Left ventricle myocardium superior (tissue), 1 donor: ENCODE measurements around the gene UBASH3A. TPM values are rescaled to one million over a fixed set of nuclear protein-coding genes. Genes with fewer than 3 reads are reported as not detected.

Experiments
- ATAC-seq: fragments of 200-7000 bp; cut with Tn5 transposase; one replicate; pipeline ENCODE4 v1.9.1; 2020; ENCODE audit warnings: mild to moderate bottlenecking, moderate library complexity
- DNase-seq: peaks from one replicate; pipeline ENCODE4 v3.0.0-alpha.2; 2020
- intact Hi-C: fragments of 100-400 bp; cut with micrococcal nuclease; formaldehyde crosslinking; loops from one replicate; pipeline ENCODE4 v1.11.0; 2022
- total RNA-seq: library from RNA; stranded (reverse); fragmentation: NEBNext Ultra II Directional; extraction: Animal tissue kit (Norgen Biotek cat#: 25700); gene quantifications from one replicate; pipeline ENCODE4 v1.2.1, GENCODE V29; 2021
- donor health status: DM: no; HTN: yes; CAD: no; lungs with severe emphysema.

The UBASH3A gene
- total RNA-seq, 1 donor from 2014 or later, result not detected

- intact Hi-C loops, result no loop called here
- ATAC-seq, result no peak
- no peak for DNase-seq
These were observed 20.0 kb downstream of the UBASH3A start for GRCh38 chr21:42423685-42424084.

DNA sequence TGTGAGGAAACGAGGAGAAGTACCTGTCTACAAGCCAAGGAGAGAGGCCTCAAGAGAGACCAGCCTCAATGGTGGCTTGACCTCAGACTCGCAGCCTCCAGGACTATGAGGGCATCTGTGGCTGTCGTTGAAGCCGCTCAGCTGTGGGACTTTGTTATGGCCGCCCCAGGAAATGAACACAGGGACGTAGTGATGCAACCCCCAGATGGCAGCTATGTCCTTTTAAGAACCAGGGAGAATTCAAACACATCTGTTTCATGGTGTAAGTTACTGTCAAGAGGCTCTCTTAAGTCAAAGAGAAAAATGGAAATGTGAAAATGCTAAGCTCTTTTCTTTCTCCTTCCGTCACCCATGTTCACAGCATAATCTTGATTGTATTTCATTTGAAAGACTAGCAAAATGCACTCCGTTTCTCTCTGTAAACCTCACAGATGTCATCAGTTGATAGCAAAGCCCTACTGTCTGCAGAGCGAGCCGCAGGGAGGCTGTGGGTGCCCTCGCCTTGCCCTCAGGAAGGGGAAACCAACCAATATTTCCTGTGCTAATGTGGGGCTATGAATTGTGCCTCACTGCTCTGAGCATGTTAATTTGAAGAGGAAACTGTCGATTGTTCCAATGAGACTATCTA lies 21.3 kb downstream of the UBASH3A start:
- DNase-seq, result no peak
- ATAC-seq, result no peak
- intact Hi-C loops, result no loop called here

DNA sequence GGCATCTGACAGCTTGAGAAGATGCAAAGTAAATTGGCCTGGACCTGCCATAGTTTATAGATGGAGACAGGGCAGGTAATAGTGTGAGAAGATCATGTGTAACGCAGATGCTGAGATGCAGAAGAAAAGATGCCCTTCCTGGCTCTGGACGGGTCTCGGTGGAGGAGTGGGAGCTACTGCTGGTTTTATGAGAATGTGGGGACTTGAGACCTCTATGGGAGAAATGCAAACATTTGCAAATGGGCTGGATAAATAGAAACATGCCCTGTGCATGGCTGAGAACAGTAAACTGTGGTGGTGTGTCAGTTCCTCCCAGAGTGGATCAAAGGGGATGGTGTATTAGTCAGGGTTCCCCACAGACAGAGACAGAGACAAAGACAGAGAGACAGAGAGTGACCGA lies 21.9 kb downstream of the UBASH3A start:
- no peak for ATAC-seq
- DNase-seq, result no peak
- intact Hi-C loops, result no loop called here

DNA sequence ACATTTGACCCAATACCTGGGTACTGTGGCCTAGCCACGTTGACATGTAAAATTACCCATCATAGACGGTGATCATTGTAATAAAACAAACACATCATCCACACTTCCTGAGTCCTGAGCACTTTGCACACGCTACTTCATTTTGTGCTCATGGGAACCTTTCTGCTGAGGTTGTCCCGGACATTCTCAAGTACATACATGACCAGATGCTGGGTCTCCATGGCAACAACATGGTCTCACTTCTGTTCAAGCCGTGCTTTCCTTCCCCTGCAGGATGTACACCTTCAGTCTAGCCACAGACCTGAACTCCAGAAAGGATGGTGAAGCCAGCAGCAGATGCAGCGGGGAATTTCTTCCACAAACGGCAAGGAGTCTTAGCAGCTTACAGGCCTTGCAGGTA lies 22.7 kb downstream of the UBASH3A start:
- DNase-seq (no peak), ATAC-seq (no peak)
- intact Hi-C loops, result no loop called here

DNA sequence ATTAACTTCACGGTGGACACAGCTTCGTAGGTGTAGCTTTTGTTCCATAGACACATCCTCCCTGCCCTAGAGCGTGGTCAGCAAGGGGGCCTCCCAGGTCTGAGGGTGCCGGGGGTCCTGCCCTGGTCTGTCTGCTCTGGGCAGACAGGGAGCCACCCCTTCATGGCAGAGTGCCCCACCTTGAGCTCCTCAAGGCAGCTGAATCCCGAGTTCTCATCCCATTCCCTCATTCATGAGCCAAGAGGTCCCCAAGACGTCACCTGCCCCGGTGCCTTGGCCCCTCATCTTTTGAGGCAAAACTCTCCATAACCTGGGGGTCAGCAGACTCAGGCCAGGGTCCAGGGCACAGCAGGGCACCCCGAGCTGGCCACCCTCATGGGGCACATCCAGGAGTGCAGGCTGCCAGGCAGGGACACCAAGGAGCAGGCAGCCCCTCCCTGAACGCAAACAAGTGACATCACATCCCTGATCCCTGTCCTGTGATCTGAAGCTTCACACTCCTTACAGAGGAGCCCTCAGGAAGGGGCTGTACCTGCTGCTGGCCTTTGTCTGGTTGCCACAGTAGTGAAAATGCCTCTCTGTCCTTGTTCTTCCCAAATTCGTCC lies 23.3 kb downstream of the UBASH3A start:
- intact Hi-C loops, result no loop called here
- no peak for DNase-seq
- ATAC-seq, result no peak

GRCh38 chr21:42427809-42428419 lies 24.2 kb downstream of the UBASH3A start:
- ATAC-seq, result no peak
- no peak for DNase-seq
- intact Hi-C loops, result no loop called here

- no peak for DNase-seq
- intact Hi-C loops, result no loop called here
- no peak for ATAC-seq
These were observed 25.3 kb downstream of the UBASH3A start for GRCh38 chr21:42429021-42429420.

- ATAC-seq, result no peak
- DNase-seq, result no peak
- intact Hi-C loops, result no loop called here
These were observed 26.2 kb downstream of the UBASH3A start for GRCh38 chr21:42429856-42430255.

DNA sequence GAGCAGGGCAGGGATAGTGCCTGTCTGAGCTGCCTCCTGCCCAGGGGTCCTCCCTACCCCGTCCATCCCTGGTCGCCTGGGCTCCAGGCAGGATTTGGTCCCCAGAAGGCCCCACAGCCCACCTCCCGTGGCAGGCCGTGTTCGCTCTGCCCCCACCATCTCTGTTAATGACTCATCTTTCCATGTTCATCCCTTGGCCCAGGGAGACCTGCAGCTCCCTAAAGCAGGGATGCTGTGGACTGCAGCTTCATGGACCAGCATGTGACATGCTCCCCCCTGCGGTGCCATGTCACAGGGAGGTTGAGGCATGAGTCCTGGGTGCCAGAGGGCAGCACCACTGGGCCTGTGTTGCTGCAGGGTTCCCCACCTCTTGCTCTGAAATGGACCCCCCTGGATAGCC lies 26.8 kb downstream of the UBASH3A start:
- intact Hi-C loops, result no loop called here
- DNase-seq, result no peak

GRCh38 chr21:42431196-42431595 lies 27.5 kb downstream of the UBASH3A start:
- no peak for ATAC-seq
- DNase-seq, result no peak
- intact Hi-C loops, result no loop called here

More for the DNA sequence above, 26.8 kb downstream of the UBASH3A start:
- ATAC-seq, result no peak

DNA sequence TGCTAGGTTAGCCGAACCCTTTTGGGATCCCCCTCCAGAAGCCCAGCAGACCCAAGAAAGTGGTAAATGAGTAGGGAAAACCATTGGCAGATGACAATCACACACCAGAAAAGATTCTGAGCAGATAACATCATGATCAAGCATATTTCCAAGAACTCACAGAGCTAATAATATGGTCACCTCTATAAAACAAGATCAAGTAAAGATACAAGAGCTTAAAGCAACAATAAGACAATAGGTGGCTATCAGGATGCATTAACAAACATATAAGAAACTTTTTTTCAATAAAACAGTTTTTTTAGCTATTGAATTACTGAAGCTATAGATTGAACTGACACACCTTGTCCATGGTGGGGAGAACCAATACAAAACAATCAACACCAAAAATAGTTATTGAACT lies 29.0 kb downstream of the UBASH3A start:
- intact Hi-C loops, result no loop called here
- no peak for DNase-seq
- no peak for ATAC-seq

DNA sequence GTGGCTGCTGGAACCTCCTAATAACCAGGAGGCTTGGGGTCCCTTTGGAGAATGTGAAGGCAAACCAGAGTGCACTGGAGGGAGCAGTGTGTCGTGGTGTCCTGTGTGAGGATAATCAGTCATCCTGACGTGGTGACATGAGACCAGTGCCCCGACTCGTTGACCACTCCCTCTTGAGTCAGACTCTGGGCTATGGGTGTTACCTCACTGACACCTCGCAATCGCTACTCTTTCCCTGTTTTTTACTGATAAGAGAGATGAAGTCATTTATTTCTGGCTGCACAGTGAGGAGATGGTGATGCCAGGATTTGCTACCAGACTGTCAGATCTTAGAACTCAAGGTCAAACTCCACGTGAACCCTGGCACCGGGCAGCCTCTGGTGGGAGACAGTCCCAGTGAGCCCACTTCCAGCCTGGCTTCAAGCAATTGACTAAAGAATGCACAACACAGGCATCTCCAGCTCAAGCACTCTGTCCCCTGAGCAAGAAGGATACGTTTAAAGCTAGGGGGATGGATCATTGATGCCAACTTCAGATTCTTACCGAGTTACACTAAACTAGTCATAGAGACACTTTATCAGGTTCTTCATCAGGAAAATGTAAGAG lies 30.3 kb downstream of the UBASH3A start:
- no peak for DNase-seq
- intact Hi-C loops, result no loop called here
- ATAC-seq, result no peak

DNA sequence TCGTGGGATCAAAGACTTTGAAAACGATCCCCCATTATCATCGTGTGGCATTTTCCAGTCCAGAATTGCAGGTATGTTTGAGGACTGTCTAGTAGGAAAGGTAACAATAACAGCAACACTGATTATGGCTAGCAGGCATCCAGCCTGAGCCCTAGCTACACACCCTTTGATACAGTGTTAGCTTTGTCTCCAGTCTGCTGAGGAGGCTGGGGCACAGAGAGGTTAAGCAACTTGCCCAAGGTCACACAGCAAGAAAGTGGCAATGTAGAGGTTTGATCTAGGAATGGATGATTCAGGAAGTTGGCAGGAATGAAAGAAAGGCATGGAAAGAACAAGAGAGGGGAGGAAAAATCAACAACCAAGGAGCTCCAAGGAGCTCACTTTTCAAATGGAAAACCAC lies 31.2 kb downstream of the UBASH3A start:
- ATAC-seq (no peak), DNase-seq (no peak)
- intact Hi-C loops, result no loop called here

DNA sequence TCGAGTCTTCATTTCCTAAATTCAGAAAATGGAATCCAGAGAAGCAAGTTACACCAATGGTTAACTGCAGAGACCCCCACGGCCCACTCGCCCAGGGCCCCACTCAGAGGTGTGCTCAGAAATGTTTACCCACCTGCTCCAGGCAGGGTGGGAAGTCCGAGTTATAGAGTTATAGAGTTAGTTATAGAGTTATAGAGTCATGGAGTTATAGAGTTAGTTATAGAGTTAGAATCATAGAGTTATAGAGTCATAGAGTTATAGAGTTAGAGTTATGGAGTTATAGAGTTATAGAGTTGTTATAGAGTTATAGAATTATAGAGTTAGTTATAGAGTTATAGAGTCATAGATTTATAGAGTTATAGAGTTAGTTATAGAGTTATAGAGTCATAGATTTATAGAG lies 31.7 kb downstream of the UBASH3A start:
- intact Hi-C loops, result no loop called here
- DNase-seq (no peak), ATAC-seq (no peak)

- intact Hi-C loops, result no loop called here
These were observed 32.1 kb downstream of the UBASH3A start for GRCh38 chr21:42435833-42436232.

DNA sequence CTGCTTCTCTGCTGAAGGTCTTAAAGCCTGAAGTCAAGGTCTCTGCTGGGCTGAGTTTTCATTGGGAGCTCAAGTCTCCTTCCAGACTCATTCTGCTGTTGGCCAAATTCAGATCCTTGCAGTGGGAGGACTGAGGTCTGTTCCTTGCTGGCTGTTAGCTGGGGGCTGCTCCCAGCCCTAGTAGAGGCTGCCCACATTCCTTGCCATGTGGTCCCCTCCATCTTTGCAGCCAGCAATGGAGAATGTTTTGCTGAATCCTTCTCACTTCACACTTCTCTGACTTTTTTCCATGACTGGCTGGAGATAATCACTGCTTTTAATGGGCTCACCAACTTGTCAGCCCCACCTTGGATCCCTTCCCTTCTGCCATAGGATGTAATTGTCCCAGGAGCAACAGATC lies 33.2 kb downstream of the UBASH3A start:
- ATAC-seq (no peak), DNase-seq (no peak)
- intact Hi-C loops, result no loop called here

More at GRCh38 chr21:42435833-42436232, 32.1 kb downstream of the UBASH3A start:
- DNase-seq, result no peak
- ATAC-seq, result no peak

DNA sequence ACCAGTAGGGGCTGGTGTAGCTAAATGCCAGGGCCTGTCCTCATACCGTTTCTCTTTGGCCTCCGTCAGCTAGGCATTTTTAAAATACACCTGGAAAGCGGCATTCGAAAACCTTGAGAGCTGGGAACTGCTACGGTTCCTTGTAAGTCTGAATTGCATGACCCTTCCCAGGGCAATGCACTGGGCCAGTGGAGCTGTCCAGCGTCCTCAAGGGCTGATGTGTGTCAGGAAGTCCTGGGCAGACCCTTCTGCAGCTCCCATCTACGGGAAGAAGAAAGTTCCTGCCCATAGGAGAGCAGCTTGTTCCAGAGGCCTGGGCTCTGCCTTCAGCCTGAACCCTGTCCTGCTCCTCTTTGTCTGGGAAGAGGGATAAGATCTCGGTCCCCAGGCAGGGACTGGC lies 34.1 kb downstream of the UBASH3A start:
- intact Hi-C loops, result no loop called here
- ATAC-seq, result no peak

DNA sequence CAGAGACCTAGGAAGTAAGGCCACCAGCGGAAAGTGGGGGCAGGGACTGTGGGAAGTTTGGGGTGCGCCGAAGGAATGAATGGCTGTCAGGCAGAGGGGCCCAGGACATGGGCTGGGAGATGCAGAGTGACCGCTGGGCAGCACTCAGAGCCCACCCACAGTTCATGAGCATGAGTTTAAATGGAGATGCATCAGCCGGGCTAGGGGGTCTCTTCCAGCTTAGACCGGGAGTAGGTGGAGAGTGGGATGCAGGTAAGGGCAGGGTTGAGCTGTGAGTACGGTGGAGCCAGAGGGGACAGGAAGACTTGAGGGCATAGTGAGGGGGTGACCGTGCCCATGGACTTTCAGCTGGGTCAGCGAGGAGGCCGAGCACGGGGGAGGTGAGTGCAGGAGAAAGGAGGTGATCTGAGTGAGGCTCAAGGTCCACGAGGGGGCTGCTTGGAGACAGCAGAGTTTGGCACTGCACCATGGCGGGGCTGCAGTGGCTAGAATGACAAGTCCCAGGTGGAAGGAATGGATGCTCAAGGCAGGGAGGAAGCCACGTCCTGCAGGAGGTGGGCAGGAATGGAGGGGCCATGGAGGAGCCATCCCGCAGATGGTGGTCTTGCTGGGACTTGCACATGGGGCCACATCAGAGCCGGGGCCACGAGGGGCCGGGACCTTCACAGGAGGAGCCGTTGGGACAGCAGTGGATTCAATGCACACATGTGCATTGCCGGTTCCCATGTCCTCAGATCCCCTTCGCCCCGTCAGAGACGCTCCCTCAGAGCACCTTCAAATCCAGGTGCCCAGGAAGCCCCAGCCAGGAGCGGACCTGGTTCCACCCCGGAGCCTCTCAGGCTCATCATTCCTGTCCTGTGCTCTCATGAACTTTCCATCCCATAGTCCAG lies 34.9 kb downstream of the UBASH3A start:
- intact Hi-C loops, result no loop called here
- ATAC-seq, result no peak

More for the DNA sequence above, 34.1 kb downstream of the UBASH3A start:
- no peak for DNase-seq

GRCh38 chr21:42439284-42440186 lies 35.8 kb downstream of the UBASH3A start:
- ATAC-seq (no peak), DNase-seq (no peak)
- intact Hi-C loops, result no loop called here

More for the DNA sequence above, 34.9 kb downstream of the UBASH3A start:
- no peak for DNase-seq
